Putamen (tissue), 1 donor: Measurements from ENCODE around the gene RPS24.
"Not testable (repeated sequence)": the region's sequence is repeated elsewhere in the genome, so short reads cannot be mapped to it uniquely, and the experiment has no call there.

ENCODE experiments used
- DNase-seq: peaks from one replicate; pipeline ENCODE4 v3.0.0-alpha.2; 2016; ENCODE audit warnings: low spot score

The RPS24 gene

DNA sequence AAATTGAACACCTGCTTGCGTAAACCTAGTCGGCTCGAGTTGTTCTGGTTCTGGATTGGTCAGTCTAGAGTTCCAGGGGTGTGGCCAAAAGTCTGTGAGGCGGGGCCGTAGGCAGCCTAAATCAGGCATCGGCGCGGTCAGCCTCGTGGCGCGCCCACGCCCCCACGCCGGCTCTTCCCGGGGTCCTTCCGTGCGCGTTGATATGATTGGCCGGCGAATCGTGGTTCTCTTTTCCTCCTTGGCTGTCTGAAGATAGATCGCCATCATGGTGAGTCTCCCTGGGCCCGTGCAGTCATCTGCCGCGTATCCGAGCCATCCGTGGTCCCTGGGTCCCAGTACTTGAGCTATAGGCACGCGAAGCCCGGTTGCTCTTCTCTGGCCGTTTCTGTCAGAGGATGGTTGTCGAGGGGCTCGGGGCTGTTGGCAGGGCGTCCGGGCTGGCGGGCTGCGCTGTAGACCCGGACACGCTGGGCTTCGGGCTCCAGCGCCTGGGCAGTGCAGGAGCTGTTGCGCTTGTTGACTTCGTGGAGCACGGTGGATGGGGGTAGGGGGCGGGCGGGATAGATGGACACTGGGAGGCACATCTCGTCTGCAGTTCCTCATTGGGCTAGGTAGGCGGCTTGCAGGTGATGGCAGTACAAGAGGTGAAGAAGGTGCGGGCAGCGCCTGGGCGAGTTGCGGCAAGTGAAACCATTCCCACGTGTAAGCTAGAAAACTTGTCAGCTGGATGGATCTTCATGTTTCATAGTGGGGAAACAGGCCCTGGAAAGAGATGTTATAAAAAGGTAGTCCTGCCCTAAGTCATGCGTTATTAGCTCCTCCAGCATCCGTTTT, at the start of gene RPS24:
RPS24 (plus strand) TSS at position 227 of the 834 bp plus-strand sequence; CDS start at position 266, 39 bp downstream.
- peak; percentile 96 for DNase-seq

DNA sequence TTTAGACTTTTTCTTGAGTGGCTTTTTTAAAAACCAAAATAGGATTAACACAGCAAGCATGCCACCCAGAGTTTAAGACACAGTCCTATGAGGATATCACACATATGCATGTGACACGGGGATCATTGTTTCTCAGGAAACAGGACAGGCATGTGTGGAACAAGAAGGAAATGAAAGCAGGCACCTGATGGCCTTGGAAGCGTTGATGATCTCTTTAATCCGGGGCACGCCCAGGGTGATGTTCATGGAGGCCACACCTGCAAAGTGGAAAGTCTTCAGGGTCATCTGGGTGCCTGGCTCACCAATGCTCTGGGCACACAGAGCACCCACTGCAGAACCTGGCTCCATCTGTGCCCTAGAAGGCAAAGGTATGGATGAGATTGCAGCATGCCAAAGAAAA, 48.7 kb upstream of the RPS24 start:
- DNase-seq = no peak

GRCh38 chr10:77987671-77988255, 45.9 kb upstream of the RPS24 start:
- DNase-seq = no peak

DNA sequence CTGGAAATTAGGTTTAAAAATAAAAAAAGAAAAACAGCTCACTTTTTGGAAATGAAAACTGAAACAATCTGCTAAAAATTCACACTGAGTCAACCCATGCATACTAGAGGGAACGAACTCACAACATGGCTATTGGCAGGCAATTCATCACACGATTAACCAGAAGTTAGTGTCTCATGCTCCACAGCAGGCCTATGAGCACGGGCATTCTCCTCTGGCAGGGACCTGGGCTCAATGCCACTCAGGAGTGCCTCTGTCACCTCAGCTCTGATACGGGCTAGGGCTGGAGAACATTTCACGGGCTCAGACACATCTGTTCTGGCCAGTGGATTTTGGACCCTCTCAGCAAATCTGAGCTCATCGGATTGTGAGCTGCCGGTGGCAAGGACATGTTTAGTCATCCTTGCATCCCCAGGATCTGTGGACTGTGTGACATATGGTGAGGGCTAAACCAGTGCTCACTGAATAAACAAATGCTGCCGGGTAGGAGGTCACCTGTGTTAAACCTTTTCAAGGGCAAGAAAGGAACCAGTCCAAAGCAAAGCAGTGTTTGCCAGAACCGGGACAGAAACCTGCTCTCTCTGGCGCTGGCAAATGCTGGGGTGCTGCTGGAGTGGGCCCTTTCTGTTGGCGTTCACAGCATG, 44.5 kb upstream of the RPS24 start:
- DNase-seq = no peak

GRCh38 chr10:77993620-77994019, 40.0 kb upstream of the RPS24 start:
- DNase-seq = no peak

DNA sequence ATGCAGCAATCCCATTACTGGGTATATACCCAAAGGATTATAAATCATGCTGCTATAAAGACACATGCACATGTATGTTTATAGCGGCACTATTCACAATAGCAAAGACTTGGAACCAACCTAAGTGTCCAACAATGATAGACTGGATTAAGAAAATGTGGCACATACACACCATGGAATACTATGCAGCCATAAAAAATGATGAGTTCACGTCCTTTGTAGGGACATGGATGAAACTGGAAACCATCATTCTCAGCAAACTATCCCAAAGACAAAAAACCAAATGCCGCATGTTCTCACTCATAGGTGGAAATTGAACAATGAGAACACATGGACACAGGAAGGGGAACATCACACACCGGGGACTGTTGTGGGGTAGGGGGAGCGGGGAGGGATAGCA, 34.9 kb upstream of the RPS24 start:
- not testable (repeated sequence) for DNase-seq

- DNase-seq = no peak
Measured at GRCh38 chr10:78000206-78000605, 33.5 kb upstream of the RPS24 start.

GRCh38 chr10:78000956-78001472, 32.6 kb upstream of the RPS24 start:
- no peak for DNase-seq

- no peak for DNase-seq
Measured at GRCh38 chr10:78002541-78003288, 30.9 kb upstream of the RPS24 start.

DNA sequence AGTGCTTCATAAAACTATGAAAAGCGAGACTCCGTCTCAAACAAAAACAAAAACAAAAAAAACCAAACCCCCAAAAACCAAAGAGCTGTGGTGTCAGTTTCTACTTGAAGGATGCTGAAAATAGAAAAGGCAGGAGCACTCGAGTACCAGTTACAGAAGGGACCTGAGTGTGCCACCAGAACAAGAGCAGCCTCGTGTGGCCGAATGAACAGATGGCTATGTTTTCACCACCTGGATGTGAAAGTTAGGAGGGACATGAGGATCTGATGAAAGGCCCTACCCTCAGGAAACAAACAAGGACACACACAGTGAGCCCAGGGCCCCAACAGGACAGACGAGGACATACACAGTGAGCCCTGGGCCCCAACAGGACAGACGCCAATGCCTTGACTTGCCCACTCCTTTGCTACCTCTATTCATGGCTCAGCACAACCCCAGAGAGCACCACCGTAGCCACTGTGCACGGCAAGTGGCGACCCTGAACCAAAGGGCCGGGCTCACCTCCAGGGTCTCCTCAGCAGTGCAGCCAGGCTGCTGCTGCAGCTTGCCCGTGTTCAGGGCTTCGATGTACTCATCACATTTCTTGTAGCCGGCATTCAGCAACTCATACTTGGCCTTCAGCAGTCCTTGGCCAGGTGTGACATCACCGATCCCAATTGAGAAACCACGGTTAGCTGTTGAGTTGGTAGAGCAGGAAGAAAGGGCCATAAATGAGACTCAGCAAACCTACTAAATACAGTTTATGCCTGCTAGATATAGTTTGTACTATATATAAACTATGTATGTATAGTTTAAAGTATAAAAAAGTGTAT, 29.2 kb upstream of the RPS24 start:
- DNase-seq = no peak

GRCh38 chr10:78007172-78007571, 26.5 kb upstream of the RPS24 start:
- DNase-seq = no peak

DNA sequence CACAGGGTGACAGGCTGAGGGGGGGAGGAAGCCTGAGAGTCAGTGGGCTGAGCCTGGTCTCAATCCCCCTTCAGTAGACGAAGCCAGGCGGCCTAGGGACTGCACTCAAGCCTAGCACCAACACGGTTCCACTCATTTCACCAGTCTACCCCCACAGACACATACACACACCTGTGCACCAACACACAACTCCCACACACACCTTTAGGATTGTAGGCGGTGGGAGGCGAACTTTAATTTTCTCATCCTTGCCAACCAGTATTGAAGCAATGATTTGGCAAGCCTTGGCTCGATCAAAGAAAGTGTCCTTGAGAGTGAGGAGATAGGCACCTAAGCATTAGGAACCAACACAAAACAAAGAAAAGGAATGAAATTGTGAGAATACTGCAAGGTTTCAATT, 24.0 kb upstream of the RPS24 start:
- DNase-seq = no peak

DNA sequence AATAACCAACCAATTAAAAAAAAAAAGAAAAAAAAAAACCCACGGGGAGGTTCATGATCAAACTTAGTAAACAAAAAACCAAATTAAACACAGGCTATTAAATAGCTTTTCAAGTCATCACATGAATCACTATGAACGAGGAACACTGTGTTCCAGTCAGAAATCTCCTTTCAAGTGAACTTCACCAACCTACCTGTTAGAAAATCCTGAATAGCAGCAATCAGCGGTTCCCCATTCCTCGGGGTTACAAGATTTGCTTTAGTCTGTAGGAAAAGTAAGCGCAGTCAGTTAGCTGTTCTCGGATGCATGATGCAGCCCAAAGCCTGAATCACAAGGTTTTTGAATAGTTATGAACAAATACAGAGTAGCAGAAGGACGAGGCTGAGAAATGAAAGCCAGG, 23.4 kb upstream of the RPS24 start:
- no peak for DNase-seq

GRCh38 chr10:78011065-78011464, 22.6 kb upstream of the RPS24 start:
- no peak for DNase-seq

- no peak for DNase-seq
Measured at GRCh38 chr10:78013564-78013963, 20.1 kb upstream of the RPS24 start.

DNA sequence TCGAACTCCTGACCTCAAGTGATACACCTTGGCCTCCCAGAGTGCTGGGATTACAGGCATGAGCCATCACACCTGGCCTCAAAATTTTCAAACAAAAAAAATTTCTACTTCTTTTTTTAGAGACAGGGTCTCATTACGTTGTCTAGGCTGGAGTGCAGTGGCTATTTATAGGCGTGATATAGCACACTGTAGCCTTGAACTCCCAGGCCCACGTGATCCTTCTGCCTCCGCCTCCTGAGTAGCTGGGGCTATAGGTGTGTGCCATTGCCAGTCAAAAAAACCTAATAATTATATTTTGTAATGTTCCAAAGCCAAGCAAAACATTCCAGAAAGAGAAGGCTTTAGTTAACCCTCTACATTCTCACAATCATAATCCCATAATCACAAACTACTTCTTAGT, 18.1 kb upstream of the RPS24 start:
- DNase-seq = no peak

- DNase-seq = no peak
Measured at GRCh38 chr10:78017856-78018255, 15.8 kb upstream of the RPS24 start.

- DNase-seq = no peak
Measured at GRCh38 chr10:78019264-78019663, 14.4 kb upstream of the RPS24 start.

GRCh38 chr10:78021201-78021600, 12.5 kb upstream of the RPS24 start:
- no peak for DNase-seq

DNA sequence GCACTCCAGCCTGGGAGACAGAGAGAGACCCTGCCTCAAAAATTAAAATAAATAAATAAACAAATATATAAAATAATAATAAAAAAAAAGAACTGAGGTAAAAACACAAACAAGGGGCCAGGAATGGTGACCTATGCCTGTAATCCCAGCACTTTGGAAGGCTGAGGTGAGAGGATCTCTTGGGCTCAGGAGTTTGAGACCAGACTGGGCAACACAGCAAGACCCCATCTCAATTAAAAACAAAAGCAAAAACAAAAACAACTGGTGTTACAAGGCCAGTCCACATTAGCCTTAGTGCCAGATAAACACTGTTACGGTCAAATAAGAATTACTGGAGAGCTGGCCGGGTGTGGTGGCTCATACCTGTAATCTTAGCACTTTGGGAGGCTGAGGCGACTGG, 9.9 kb upstream of the RPS24 start:
- DNase-seq = no peak

GRCh38 chr10:78025685-78026364, 7.8 kb upstream of the RPS24 start:
- no peak for DNase-seq
